GM12801 (cell line): ENCODE data around the gene FTO.

ENCODE experiments used
- TF ChIP-seq, protein P1 (sequence below): IDR thresholded peaks from one replicate; pipeline ENCODE4 v1.5.1; 2011; ENCODE audit warnings: control low read depth; ENCODE audit not compliant: insufficient read length; ENCODE audit errors: extremely low read depth

FTO gene

GRCh38 chr16:53989597-53989996, 285.6 kb downstream of the FTO start:
- TF ChIP-seq, protein P1, sequence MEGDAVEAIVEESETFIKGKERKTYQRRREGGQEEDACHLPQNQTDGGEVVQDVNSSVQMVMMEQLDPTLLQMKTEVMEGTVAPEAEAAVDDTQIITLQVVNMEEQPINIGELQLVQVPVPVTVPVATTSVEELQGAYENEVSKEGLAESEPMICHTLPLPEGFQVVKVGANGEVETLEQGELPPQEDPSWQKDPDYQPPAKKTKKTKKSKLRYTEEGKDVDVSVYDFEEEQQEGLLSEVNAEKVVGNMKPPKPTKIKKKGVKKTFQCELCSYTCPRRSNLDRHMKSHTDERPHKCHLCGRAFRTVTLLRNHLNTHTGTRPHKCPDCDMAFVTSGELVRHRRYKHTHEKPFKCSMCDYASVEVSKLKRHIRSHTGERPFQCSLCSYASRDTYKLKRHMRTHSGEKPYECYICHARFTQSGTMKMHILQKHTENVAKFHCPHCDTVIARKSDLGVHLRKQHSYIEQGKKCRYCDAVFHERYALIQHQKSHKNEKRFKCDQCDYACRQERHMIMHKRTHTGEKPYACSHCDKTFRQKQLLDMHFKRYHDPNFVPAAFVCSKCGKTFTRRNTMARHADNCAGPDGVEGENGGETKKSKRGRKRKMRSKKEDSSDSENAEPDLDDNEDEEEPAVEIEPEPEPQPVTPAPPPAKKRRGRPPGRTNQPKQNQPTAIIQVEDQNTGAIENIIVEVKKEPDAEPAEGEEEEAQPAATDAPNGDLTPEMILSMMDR, result no peak

GRCh38 chr16:53991754-53992378, 287.9 kb downstream of the FTO start:
- TF ChIP-seq, protein P1, result no peak

- TF ChIP-seq, protein P1, result no peak
Observed at GRCh38 chr16:53995378-53995777, 291.4 kb downstream of the FTO start.

GRCh38 chr16:53996961-53997360, 293.0 kb downstream of the FTO start:
- TF ChIP-seq, protein P1, result no peak

GRCh38 chr16:53998024-53998810, 294.3 kb downstream of the FTO start:
- TF ChIP-seq, protein P1, result no peak

- TF ChIP-seq, protein P1, result no peak
Observed at GRCh38 chr16:53998966-53999522, 295.1 kb downstream of the FTO start.

- TF ChIP-seq, protein P1, result no peak
Observed at GRCh38 chr16:53999841-54000240, 295.9 kb downstream of the FTO start.
